HG03354 (cell line): ENCODE data around the gene TTC7B.

Source experiments
- ATAC-seq: cut with Tn5 transposase; IDR thresholded peaks from one replicate; pipeline ENCODE4 v1.9.1; 2021; ENCODE audit warnings: mild to moderate bottlenecking; ENCODE audit not compliant: unreplicated experiment, poor library complexity, severe bottlenecking

Gene TTC7B

DNA sequence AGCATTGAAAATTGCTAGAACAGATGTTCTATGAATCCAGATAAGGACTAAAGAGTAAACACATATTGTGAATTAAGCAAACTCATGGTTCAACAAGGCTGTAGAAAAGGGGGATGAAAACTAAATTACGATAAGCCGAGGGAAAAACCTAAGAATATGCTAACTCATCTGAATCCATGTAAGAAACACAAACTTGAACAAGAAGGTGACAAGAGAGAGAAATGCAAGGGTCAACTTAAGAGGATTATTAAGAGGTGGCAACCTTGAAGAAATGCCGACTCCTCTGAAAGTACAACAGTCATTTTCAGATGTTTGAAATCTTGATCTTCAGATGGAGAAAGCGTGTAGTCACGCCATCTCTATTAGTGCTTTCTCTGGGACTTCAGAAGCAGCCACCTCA is 128.6 kb downstream of the TTC7B start:
- no peak for ATAC-seq

GRCh38 chr14:90682615-90683014 is 133.6 kb downstream of the TTC7B start:
- no peak for ATAC-seq

GRCh38 chr14:90681929-90682328 is 134.3 kb downstream of the TTC7B start:
- ATAC-seq, result no peak

DNA sequence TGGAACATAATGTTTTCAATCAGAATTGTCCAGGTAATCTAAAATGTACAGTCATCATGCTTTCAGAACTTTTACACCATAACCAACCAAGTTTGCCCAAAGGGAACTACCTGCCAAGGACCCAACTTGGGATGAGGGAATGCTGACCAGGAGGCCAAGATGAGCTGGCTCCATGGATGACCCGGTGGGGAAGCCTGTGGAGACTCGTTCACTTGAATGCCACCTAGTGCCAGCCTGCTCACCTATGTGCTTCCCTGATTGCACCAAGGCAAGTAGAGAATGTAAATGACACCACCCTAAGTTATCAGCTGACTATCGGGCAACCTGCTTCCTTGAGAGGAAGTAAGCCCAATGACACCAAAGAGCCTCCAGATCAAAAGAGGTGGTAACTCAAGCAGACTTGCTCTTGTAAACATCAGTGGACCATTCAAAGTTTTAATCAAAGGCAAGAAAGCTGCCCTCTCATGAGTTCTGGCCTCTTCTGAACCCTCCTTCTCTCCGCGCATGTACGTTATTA is 137.3 kb downstream of the TTC7B start:
- ATAC-seq, result no peak

DNA sequence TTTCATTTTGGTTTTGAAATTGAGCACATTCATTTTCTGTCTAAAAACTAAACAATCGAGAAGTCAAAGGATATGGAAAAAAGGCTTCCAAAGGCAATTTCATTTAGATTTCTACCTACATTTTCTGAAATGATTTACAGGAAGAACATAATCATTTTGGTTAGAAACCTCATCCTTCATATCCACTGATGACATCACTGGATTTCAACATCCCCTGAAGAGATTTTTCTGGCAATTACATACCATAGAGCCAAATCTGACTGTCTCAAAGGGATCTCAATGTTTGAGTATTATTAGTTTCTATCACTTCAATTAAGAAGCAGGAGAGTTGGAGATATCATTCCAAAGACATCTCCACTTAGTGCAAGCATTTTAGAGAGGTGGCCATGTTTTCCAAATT is 137.8 kb downstream of the TTC7B start:
- ATAC-seq, result no peak

- ATAC-seq, result no peak
Measured at GRCh38 chr14:90677484-90678050, 138.7 kb downstream of the TTC7B start.

DNA sequence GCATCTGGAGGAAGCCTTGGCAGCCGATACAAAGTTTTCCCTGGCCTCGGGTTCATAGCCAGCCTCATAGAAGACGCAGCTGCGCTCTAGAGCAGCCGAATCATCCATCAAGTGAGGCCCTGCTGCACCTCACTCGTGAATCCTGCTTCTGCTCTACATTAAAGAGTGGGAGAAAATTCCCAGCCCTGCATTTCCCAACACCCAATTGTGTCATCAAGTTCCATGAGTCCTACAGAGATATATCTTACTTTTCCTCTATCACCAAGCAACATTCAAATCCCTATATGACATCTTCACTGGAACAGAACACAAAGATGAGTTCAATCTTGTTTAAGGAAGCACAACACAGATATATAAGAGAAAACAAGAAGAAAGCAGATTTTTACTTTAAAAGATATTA is 139.3 kb downstream of the TTC7B start:
- no peak for ATAC-seq

- no peak for ATAC-seq
Measured at GRCh38 chr14:90676356-90676755, 139.9 kb downstream of the TTC7B start.

- ATAC-seq, result no peak
Measured at GRCh38 chr14:90675399-90675798, 140.8 kb downstream of the TTC7B start.

DNA sequence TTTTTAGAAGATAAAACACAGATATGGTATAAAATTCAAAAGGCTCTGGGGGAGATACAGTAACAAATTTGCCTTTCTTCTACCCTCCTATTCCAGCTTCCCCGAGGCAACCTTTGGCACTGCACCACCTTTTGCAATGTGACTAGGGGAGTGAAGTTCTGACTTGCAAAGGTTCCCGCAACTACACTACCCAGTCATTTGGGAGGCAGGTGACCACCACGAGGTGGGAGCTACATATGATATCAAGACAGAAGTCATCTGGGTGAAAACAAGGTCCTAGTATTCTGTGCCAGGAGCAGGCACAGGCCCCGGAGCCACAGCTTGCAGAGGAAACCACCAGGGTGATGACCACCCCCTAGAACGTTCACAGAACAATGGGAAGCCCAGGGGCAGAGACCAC is 141.5 kb downstream of the TTC7B start:
- no peak for ATAC-seq

GRCh38 chr14:90674043-90674670 is 142.1 kb downstream of the TTC7B start:
- ATAC-seq, result no peak

- ATAC-seq, result no peak
Measured at GRCh38 chr14:90671382-90672234, 144.6 kb downstream of the TTC7B start.

- ATAC-seq, result no peak
Measured at GRCh38 chr14:90669731-90670130, 146.5 kb downstream of the TTC7B start.

- no peak for ATAC-seq
Measured at GRCh38 chr14:90666571-90666970, 149.7 kb downstream of the TTC7B start.

- no peak for ATAC-seq
Measured at GRCh38 chr14:90665321-90666000, 150.8 kb downstream of the TTC7B start.

DNA sequence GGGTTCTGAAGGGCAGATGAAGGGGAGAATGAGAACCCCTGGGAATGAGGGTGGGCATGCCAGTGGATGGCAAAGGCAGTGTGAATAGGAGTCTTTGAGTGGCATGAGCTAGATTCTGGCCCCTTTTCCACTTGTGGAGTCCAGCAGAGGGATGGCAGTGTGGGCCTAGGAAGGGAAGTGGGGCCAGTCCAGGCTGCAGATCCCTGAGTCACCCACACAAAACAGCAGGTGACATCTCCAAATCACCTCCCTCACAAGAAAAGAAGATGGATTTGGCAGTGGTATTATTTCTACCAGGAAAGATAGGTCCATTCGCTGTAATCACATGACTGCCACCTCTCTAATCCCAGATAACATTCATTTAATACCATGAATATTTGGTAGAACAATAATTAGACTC is 151.3 kb downstream of the TTC7B start:
- no peak for ATAC-seq

DNA sequence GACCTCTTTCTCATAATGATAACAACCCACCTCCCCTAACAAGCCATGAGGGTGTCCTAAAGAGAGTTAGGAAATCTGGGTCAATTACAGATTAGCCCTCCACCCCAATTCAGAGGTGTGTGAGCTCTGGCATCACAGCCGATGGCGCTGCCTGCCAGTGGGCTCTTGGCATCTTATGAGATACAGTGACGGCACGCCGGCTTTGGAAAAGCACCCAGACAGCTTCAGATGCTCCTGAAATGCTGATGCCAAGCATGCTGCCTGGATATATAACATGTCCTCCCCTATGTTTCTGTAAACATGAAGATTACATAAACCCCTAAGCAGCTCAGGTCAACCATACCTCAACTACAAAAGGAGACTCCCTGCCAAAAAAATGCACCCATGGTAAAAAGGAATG is 152.6 kb downstream of the TTC7B start:
- ATAC-seq, result no peak

GRCh38 chr14:90663140-90663539 is 153.1 kb downstream of the TTC7B start:
- ATAC-seq, result no peak

DNA sequence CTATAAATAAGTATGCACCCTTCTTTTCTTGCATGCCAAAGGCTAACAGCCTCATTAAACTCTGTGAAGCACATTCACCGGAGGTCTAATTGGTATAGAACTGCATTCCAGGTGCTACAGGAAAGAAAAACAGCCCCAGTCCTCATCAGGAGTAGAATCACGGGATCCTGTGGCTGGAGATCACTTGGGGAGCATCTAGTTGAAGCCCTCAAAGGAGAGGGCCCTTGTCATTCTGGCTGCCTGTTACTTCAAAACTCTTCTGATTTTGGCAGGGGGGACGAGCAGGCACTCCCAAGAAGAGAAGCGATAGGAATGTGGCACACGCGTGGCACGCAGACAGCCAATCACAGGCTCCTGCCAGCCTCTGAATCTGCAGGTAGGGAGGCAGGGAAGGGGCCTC is 154.4 kb downstream of the TTC7B start:
- ATAC-seq, result no peak

DNA sequence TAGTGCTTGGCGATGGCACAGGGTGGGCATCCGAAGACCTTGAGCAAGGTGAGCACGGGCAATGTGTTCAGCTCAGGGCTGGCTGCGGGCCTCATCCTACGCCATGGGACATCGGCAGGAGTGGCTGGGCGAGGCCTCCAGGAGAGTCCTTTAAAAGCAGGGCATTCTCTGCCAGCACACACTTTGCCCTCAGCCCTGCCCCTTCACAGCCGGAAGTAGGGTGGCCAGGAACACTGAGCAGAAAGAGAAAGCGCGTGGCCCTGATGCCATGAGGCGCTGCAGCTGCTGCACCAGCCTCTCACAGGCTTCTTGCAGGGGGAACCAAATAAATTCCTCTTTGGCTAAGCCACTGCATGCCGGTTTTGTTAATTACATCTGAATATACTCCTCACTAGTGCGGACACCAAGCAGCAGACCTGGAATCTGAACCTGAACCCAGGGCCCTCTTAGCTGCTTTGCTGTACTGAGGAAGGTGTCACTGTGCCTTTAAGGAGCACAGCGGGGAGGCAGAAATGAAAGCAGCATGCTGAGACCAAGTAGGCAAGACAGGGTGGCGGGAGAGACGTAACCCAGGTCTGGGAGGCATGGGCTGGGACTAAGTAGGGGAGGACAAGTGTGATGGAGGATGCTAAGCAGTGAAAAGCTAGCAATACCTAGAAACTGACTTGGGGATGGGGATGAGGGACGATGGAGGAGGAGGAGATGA is 155.2 kb downstream of the TTC7B start:
- no peak for ATAC-seq
